ENCODE data around the gene RNF123.

The RNF123 gene

DNA sequence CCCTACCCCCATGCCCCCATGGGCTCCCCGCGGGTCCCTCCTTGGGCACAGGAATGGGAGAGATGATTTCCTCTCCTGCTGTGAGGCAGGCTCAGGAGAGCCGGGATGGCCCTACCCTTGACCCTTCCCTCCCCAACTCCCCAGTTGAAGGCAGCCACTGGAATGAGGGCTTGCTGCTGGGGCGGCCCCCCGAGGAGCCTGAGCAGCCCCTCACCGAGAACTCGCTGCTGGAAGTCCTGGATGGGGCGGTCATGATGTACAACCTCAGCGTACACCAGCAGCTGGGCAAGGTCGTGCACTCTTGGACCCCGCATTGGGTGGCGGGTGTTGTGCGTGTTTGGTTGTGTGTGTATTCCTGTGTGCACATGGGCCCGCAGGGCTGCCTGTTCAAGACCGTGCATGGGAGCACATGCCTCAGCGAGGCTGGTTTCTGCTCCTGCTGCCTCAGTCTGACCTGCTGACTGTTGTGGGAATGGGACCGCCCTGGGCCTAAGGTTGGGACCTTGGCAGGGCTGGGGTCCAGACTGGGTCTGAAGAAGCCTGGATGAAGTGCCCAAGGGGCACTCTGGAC is 16.1 kb downstream of the RNF123 start:
- DNase-seq, result no peak

- no peak for DNase-seq
These were observed 17.2 kb downstream of the RNF123 start for GRCh38 chr3:49706456-49707112.

DNA sequence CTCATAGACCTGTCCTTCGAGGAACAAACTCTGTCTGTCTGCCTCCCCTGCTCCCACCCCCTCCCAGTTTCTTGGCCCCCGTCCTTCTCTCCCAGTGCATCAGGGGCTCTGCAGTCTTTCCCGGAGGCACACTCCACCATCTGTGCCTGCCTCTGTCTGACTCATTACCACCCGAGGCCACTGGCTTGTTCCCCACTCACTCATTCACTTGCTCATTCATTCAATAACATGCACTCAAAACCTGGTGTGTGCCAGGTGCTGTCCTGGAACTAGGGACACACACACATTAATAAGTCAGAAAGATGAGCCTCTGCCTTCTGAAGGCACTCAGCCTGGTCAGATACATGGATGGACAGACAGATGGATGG is 17.7 kb downstream of the RNF123 start:
- DNase-seq, result no peak

DNA sequence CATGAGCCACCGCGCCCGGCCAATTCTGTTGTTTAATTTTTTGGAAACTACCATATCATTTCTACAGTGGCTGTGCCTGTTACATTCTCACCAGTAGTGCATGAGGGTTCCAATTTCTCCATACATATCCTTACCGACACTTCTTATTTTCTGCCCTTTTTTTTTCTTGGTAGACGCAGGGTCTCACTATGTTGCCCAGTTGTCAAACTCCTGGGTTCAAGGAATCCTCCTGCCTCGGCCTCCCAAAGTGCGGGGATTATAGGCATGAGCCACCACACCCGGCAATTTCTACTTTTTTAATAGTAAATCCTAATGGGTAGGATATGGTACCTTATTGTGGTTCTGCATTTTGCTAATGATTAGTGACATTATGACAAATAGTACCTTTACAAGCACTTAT is 20.5 kb downstream of the RNF123 start:
- no peak for DNase-seq

- DNase-seq, result no peak
These were observed 22.1 kb downstream of the RNF123 start for GRCh38 chr3:49711489-49711888.

GRCh38 chr3:49712166-49712565 is 22.8 kb downstream of the RNF123 start:
- DNase-seq, result no peak

- DNase-seq, result no peak
These were observed 23.4 kb downstream of the RNF123 start for GRCh38 chr3:49712631-49713317.

DNA sequence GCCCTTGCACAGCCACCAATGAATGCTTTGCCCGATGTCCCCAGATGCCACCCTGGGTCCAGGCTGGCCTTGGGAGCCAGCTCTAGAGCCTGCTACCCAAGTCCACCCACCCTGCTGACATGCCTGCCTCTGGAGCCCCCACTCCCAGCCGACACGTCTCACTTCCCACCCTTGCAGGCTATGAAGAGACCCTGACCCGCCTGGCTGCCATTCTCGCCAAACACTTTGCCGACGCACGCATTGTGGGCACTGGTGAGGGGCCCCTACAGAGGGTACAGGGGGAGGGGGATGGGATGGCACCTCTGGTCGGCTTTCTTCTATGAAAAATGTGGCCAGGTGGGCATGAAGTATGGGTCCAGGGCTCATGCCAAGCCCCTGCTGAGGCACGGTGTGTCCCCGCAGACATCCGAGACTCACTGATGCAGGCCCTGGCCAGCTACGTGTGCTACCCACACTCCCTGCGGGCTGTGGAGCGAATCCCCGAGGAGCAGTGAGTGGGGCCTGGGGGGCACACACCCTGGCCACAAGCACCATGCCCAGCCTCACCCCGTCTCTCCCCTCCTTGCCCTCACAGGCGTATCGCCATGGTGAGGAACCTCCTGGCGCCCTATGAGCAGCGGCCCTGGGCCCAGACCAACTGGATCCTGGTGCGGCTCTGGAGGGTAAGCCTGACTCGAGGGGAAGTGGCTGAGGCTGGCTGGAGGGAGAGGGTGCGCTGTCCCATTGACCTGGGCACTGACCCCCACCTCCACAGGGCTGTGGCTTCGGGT is 24.2 kb downstream of the RNF123 start:
- no peak for DNase-seq

DNA sequence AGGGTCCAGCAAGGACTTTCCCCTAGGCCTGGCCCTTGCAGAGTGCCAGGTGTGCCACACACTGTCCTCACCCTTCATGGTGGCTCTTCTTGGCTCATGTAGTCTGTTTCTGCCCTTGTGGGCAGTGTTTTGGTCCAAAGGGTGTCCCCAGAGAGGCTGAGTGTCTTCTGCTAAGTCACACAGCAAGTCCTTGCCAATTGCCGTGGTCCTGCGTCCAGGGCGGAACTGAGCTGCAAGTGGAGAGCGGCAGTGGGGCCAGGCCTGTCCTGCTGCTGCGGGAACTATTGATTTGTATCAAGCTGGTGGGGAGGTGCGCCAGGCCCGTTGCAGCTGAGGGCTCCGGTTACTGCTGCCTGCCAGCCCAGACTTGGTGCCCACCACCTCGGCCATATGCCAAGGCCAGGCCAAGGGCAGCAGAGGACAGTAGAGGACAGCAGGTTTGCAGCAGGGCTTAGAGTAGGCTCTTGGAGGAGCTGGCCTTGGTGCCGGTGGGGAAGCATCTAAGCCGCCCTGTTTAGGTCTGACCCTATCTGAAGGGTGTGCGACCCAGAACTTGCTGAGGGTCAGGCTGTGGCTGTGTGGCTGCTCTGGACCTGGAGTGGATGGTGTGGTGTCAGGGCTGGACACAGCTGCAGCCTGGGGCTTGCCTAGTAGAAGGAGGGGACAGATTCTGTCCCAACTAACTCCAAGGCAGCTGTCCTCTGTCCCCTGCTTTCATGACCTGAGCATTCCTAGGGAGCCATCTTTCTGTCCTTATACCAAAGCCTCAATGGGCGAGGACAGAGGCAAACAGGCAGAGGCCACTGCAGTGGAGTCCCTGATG is 25.6 kb downstream of the RNF123 start:
- no peak for DNase-seq

DNA sequence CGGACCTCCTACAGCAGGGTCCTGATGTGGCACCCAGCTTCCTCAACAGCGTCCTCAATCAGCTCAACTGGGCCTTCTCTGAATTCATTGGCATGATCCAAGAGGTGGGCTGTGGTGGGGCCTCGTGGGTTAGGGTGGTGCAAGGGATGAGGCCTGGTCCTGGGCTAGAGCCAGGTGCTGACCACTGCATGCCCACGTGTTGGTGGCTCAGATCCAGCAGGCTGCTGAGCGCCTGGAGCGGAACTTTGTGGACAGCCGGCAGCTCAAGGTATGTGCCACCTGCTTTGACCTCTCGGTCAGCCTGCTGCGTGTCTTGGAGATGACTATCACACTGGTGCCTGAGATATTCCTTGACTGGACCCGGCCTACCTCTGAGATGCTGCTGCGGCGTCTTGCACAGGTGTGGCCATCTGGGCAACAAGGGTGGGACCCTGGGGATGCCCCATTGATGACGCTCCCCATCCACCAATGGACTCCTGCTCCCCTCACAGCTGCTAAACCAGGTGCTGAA is 26.3 kb downstream of the RNF123 start:
- DNase-seq, result no peak

DNA sequence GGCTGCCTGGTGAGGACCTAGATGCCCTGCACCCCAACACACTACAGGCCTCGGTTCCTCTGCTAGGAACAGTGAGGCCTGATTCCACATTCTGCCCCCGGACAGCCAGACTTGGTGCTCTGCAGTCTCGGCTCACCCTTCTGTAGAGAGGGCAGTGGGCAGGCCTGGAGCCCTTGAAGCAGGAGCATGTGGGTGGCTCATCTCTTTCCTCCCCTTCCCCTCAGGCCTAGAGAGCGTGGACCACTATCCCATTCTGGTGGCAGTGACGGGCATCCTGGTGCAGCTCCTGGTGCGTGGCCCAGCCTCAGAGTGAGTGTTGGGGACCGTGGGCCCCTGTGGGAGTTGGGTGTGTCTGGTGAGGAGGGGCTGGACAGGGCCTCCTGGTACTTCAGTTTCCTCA is 26.8 kb downstream of the RNF123 start:
- DNase-seq, result no peak

GRCh38 chr3:49716691-49717210 is 27.4 kb downstream of the RNF123 start:
- no peak for DNase-seq

DNA sequence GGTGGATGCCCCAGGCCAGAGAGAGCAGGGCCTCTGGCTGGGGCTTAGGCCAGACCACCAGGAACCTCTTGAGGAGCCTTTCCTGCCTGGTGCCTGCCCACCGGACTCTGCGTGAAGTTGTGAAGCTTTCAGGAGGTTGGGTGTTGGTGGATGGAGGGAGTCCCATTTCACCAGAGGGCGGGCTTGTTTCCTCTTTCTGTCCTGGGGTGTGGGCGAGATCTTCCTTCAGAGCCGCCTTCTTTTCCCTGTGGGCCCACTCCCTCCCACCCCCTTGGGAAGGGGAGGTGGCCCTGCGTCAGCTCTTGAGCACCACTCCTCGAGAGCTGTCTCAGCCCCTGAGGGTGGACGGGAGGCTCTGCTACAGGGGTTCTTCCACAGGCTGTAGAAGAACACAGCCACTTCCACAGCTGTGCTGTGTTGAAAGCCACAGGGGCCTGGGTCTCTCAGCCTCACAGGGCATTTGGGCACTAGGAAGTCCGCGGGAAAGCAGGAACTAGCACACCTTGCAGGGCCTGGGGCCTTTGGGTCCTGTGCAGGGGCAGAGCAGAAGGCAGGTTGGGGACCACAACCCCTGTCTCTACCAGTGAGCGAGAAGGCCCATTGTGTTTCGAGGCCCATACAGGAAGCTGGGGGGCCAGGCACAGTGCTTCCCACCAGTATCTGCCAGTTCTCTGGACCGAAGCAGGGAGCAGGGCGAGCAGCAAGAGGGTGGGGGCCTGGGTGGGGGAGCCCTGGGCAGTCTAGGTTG is 28.0 kb downstream of the RNF123 start:
- DNase-seq, result no peak

DNA sequence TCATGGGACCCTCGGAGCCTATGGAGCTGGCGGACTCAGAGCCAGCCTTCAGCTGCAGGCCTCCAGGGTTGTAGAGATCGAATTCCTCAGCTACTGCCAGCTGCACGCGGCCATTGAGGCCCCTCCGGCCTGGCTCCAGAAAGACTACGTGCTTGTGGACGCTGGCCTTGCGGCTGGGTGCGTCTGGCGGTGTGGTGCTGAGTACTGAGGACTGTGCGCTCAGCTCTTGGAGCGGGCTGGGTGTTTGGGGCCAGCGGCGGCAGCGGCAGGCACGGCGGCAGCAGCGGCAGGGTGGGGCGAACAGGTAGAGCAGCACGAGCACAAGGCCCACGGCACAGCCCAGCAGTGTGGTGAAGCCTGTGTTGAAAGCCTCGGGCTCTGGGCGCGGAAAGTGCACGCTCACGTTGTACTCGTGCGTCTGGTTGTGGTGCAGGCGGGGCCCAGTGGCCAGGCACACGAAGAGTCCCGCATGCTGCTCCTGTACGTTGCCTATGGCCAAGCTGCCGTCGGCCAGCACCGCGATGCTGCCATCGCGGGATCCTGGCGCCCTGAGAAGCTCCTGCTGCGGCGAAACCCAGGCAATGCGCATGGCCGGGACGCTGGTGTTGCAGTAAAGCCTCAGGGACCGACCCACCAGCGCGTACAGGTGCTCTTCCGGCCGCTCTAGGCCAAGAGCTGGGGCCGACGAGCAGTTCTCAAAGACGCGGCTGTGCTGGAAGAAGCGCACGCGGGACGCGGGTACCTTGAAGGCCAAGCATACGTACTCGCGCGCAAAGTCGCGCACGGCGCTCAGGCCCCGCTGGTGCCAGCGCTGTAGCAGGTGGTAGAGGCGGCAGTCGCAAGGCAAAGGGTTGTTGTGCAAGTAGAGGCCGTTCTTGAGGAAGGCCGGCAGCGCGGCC is 28.9 kb downstream of the RNF123 start:
- DNase-seq, result no peak

GRCh38 chr3:49718858-49719213 is 29.5 kb downstream of the RNF123 start:
- DNase-seq, result no peak

DNA sequence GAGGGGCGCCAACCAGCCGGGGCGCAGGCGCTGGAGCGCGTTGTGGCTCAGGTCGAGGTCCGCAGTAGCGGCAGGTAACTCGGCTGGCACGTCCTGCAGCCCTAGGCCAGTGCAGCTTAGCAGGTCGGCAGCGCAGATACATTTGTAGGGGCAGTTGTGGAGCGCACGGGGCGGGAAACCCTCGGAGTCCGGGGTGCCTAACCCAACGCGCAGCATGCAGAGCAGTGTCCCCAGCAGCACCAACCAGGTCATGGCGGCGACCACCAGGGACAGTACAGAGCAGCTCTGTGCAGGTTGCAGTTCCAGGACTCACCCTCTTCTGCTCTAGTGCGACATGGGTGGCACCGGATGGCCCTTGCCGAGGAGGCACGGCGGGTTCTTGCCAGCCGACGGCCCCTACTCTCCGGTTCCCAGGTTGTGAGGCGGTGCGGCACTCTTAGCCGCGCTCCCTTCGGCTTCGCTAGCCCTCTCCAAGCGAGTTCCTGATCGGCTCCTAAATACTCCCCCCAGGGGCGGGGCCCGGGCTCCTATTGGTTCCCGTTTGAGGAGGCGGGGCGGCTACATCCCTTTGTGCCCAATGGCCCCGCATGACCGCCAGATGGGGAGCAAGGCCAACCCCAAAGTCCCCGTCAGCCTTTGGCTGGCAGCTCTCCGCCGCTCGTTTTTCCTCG is 30.0 kb downstream of the RNF123 start, which contains the start of gene AMIGO3:
Gene AMIGO3, minus strand, starts transcription at position 471 of the 671 bp plus-strand sequence. Its CDS starts 219 bp downstream, at position 252.
- DNase-seq, result peak; percentile 81 to 88

GRCh38 chr3:49720855-49721595 is 31.7 kb downstream of the RNF123 start:
- DNase-seq, result no peak

DNA sequence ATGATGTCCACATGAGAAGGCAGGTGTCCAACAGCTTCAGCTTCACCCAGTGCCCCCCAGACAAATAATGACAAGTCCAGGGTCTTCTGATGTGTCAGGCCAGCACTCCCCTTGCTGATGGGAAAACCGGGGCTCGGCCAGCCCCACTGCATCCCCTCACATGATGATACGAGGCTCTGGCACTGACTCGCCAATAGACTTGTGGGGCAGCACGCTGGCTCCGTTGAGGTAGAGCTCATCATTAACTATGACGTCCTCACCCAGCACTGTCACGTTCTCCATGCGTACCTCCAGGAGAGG is 32.2 kb downstream of the RNF123 start:
- DNase-seq, result no peak

Measured in bone marrow (tissue), 2 donors.